H9 (cell line): ENCODE data around the gene PRLH. TPM values are rescaled to one million over a fixed set of nuclear protein-coding genes. Genes with fewer than 3 reads are reported as not detected.

Experiments
- DNase-seq: peaks from one replicate; pipeline ENCODE4 v3.0.0-alpha.2; 2017
- H2AFZ ChIP-seq: one replicate; pipeline ENCODE4 v1.6.1; 2013; ENCODE audit warnings: mild to moderate bottlenecking, low read length, control low read depth, moderate library complexity
- H2AK5ac ChIP-seq: 2 replicates; pipeline ENCODE4 v1.6.1; 2013; ENCODE audit warnings: low read length, control low read depth, mixed read lengths; ENCODE audit not compliant: insufficient read length
- H2BK120ac ChIP-seq: one replicate; pipeline ENCODE4 v1.6.1; 2013; ENCODE audit warnings: low read depth, mild to moderate bottlenecking, low read length, control low read depth, inconsistent platforms; ENCODE audit not compliant: poor library complexity, severe bottlenecking
- H2BK12ac ChIP-seq: 2 replicates; pipeline ENCODE4 v1.6.1; 2013; ENCODE audit warnings: low read length, control low read depth, mixed read lengths, low read depth; ENCODE audit not compliant: insufficient read length
- H2BK15ac ChIP-seq: 2 replicates; pipeline ENCODE4 v1.6.1; 2013; ENCODE audit warnings: low read depth, low read length, control low read depth
- H2BK20ac ChIP-seq: one replicate; pipeline ENCODE4 v1.6.1; 2013; ENCODE audit warnings: low read depth, mild to moderate bottlenecking, low read length, control low read depth, inconsistent platforms; ENCODE audit not compliant: poor library complexity, severe bottlenecking
- H2BK5ac ChIP-seq: 2 replicates; pipeline ENCODE4 v1.6.1; 2013; ENCODE audit warnings: low read length, control low read depth, mixed read lengths; ENCODE audit not compliant: insufficient read length
- H3K14ac ChIP-seq: 2 replicates; pipeline ENCODE4 v1.6.1; 2013; ENCODE audit warnings: low read length, control low read depth; ENCODE audit not compliant: insufficient read depth
- H3K18ac ChIP-seq: 2 replicates; pipeline ENCODE4 v1.6.1; 2013; ENCODE audit warnings: low read depth, mild to moderate bottlenecking, mixed read lengths, low read length, control low read depth; ENCODE audit not compliant: insufficient read length
- H3K23ac ChIP-seq: 2 replicates; pipeline ENCODE4 v1.6.1; 2013; ENCODE audit warnings: low read length, control low read depth, mixed read lengths, low read depth; ENCODE audit not compliant: insufficient read length
- H3K23me2 ChIP-seq: 2 replicates; pipeline ENCODE4 v1.6.1; 2013; ENCODE audit warnings: low read depth, mild to moderate bottlenecking, mixed read lengths, low read length, control low read depth; ENCODE audit not compliant: insufficient read length, poor library complexity, severe bottlenecking
- H3K27ac ChIP-seq: 2 replicates; pipeline ENCODE4 v1.5.1; 2013; ENCODE audit warnings: low read length, control low read depth, mixed read lengths, low read depth; ENCODE audit not compliant: insufficient read length
- H3K27me3 ChIP-seq: 2 replicates; pipeline ENCODE4 v1.6.1; 2013; ENCODE audit warnings: low read length, control low read depth, inconsistent platforms; ENCODE audit not compliant: insufficient read depth
- H3K4ac ChIP-seq: 2 replicates; pipeline ENCODE4 v1.6.1; 2013; ENCODE audit warnings: low read depth, mild to moderate bottlenecking, control low read depth, inconsistent platforms, low read length, moderate library complexity
- H3K4me1 ChIP-seq: 2 replicates; pipeline ENCODE4 v1.6.1; 2013; ENCODE audit warnings: low read length, control low read depth, inconsistent platforms; ENCODE audit not compliant: insufficient read depth
- H3K4me2 ChIP-seq: 2 replicates; pipeline ENCODE4 v1.6.1; 2013; ENCODE audit warnings: low read length, control low read depth, mixed read lengths; ENCODE audit not compliant: insufficient read length, insufficient read depth
- H3K56ac ChIP-seq: 2 replicates; pipeline ENCODE4 v1.6.1; 2013; ENCODE audit warnings: low read depth, mild to moderate bottlenecking, mixed read lengths, low read length, control low read depth; ENCODE audit not compliant: insufficient read length
- H3K79me1 ChIP-seq: 2 replicates; pipeline ENCODE4 v1.6.1; 2013; ENCODE audit warnings: low read depth, mild to moderate bottlenecking, moderate library complexity, low read length, control low read depth, inconsistent platforms; ENCODE audit not compliant: insufficient read depth, poor library complexity, severe bottlenecking
- H3K79me2 ChIP-seq: 2 replicates; pipeline ENCODE4 v1.6.1; 2013; ENCODE audit warnings: low read length, control low read depth, inconsistent platforms; ENCODE audit not compliant: insufficient read depth
- H3K9ac ChIP-seq: 2 replicates; pipeline ENCODE4 v1.6.1; 2013; ENCODE audit warnings: low read length, control low read depth, mixed read lengths; ENCODE audit not compliant: insufficient read length; ENCODE audit errors: extremely low read depth
- H3K9me3 ChIP-seq: one replicate; pipeline ENCODE4 v1.6.1; 2013; ENCODE audit warnings: low read depth, low read length, inconsistent platforms; ENCODE audit not compliant: control insufficient read depth
- H3T11ph ChIP-seq: one replicate; pipeline ENCODE4 v1.6.1; 2013; ENCODE audit warnings: mild to moderate bottlenecking, low read length, control low read depth, inconsistent platforms
- H4K20me1 ChIP-seq: one replicate; pipeline ENCODE4 v1.6.1; 2013; ENCODE audit not compliant: control insufficient read depth, insufficient read length, insufficient read depth
- H4K5ac ChIP-seq: 2 replicates; pipeline ENCODE4 v1.6.1; 2013; ENCODE audit warnings: low read depth, mild to moderate bottlenecking, mixed read lengths, low read length, control low read depth; ENCODE audit not compliant: insufficient read length
- H4K8ac ChIP-seq: replicated peaks from 2 replicates; pipeline ENCODE4 v1.6.1; 2013; ENCODE audit warnings: low read length, control low read depth, mixed read lengths, low read depth; ENCODE audit not compliant: insufficient read length
- H4K91ac ChIP-seq: 2 replicates; pipeline ENCODE4 v1.6.1; 2013; ENCODE audit warnings: low read depth, mild to moderate bottlenecking, moderate library complexity, mixed read lengths, low read length, control low read depth; ENCODE audit not compliant: insufficient read length
- H3K27ac Mint-ChIP-seq, 3 experiments: 2 replicates in 2 of 3; 3 replicates in 1 of 3; pipeline ENCODE4 v1.8.0; 2020 to 2021; ENCODE audit warnings: mixed read lengths in 3 of 3, mild to moderate bottlenecking in 1 of 3, moderate library complexity in 1 of 3
- H3K27me3 Mint-ChIP-seq: 2 replicates; pipeline ENCODE4 v1.8.0; 2021; ENCODE audit warnings: low read depth, mild to moderate bottlenecking, moderate library complexity, mixed read lengths
- H3K36me3 Mint-ChIP-seq, 3 experiments: 2 replicates in 2 of 3; 3 replicates in 1 of 3; pipeline ENCODE4 v1.8.0; 2020 to 2021; ENCODE audit warnings: low read depth in 3 of 3, mixed read lengths in 3 of 3; ENCODE audit not compliant: insufficient read depth in 1 of 3
- H3K4me1 Mint-ChIP-seq, 2 experiments: 2 replicates each; pipeline ENCODE4 v1.8.0; 2020; ENCODE audit warnings: mixed read lengths in 2 of 2
- H3K4me3 Mint-ChIP-seq, 2 experiments: 2 replicates in 1 of 2; 3 replicates in 1 of 2; pipeline ENCODE4 v1.8.0; 2020 to 2021; ENCODE audit warnings: mild to moderate bottlenecking in 2 of 2, mixed read lengths in 2 of 2, moderate library complexity in 1 of 2
- H3K9me3 Mint-ChIP-seq, 2 experiments: 2 replicates in 1 of 2; 3 replicates in 1 of 2; pipeline ENCODE4 v1.8.0; 2020; ENCODE audit warnings: mild to moderate bottlenecking in 2 of 2, mixed read lengths in 2 of 2, moderate library complexity in 1 of 2
- CTCF ChIP-seq: fragments of 200-600 bp; sonication (generic); conservative IDR thresholded peaks from 3 replicates; pipeline ENCODE4 v1.8.0; 2021; ENCODE audit warnings: antibody characterized with exemption, mild to moderate bottlenecking
- WGBS: extraction: QIAGEN DNeasy Blood & Tissue Kit; methylation state at CpG from one replicate; pipeline ENCODE4 v1.1.7; 2013; ENCODE audit warnings: missing lambda C conversion rate, low lambda C conversion rate, mixed read lengths; ENCODE audit not compliant: insufficient read length; ENCODE audit errors: extremely low coverage; 5-methylcytosine and 5-hydroxymethylcytosine counted together
- total RNA-seq: library from RNA; stranded (reverse); gene quantifications from 2 replicates; pipeline ENCODE4 v1.2.1, GENCODE V29; 2021

PRLH gene
- total RNA-seq, 1 experiment from 2014 or later, result not detected

- Mint-ChIP-seq H3K9me3 (no peaks in the 10 kb centered on the region), H3K4me1 (peaks cover 0 to 3% of the 10 kb centered on the region in 2 experiments; a peak in 1 of 4 replicates), H3K27me3 (peaks cover 2% of the 10 kb centered on the region), H3K27ac (no peak overlapping the region; a peak in 1 of 7 replicates), H3K36me3 (no peaks in the 10 kb centered on the region), H3K4me3 (no peak overlapping the region)
- Histone ChIP-seq H3K4me1 (no peaks in the 10 kb centered on the region), H3K4me2 (no peak overlapping the region), H2BK20ac (no peak overlapping the region), H2BK12ac (no peak overlapping the region), H4K20me1 (no peaks in the 10 kb centered on the region), H3K23me2 (no peaks in the 10 kb centered on the region), H3K9me3 (no peaks in the 10 kb centered on the region), H4K91ac (no peak overlapping the region), H3K27ac (no peak overlapping the region), H3K79me2 (no peaks in the 10 kb centered on the region), H3K14ac (no peak overlapping the region), H4K5ac (no peak overlapping the region), H3K23ac (no peak overlapping the region), H2BK5ac (no peak overlapping the region), H3K56ac (no peak overlapping the region), H3T11ph (no peak overlapping the region), H4K8ac (no peak overlapping the region), H2BK120ac (no peak overlapping the region), H2BK15ac (no peak overlapping the region), H2AK5ac (no peak overlapping the region), H3K27me3 (no peaks in the 10 kb centered on the region), H3K79me1 (no peaks in the 10 kb centered on the region), H3K9ac (no peak overlapping the region), H3K4ac (no peak overlapping the region), H3K18ac (no peak overlapping the region), H2AFZ (no peak overlapping the region)
- no peak for TF ChIP-seq CTCF
- no peak for DNase-seq
- no CpG with 5 or more reads among the region's 14 CpGs for WGBS
Measured at GRCh38 chr2:237564526-237565131, 1.7 kb upstream of the PRLH start.
